HL-60/S4 treated with retinoic acid at 250 ng/mL for 4 days and 3 days (cell line): Measurements from ENCODE around the gene ARHGEF35.
"Not testable (repeated sequence)": the region's sequence is repeated elsewhere in the genome, so short reads cannot be mapped to it uniquely, and the experiment has no call there.

Experiments
- in situ Hi-C: fragments of 300-500 bp; cut with MboI; formaldehyde crosslinking; loops from 2 replicates; pipeline ENCODE4 v1.7.0; 2022; ENCODE audit warnings: low sequenced_read_pairs

The ARHGEF35 gene

DNA sequence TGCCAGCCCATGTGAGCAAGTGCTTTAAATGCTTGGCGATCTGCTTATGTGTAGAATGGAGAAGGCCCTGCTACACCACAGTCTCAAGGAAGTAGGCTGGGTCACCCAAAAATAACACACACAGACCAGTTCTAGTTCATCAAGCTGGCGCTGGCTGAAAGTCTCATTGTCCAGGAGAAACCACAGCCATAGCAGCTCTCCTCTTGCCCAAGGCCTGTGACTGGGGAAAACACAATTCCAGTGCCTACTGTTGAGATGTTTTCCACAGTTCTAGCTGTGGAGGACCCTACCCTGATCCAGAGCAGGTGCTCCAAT lies 16.5 kb downstream of the ARHGEF35 start:
- in situ Hi-C loops = not testable (repeated sequence)

DNA sequence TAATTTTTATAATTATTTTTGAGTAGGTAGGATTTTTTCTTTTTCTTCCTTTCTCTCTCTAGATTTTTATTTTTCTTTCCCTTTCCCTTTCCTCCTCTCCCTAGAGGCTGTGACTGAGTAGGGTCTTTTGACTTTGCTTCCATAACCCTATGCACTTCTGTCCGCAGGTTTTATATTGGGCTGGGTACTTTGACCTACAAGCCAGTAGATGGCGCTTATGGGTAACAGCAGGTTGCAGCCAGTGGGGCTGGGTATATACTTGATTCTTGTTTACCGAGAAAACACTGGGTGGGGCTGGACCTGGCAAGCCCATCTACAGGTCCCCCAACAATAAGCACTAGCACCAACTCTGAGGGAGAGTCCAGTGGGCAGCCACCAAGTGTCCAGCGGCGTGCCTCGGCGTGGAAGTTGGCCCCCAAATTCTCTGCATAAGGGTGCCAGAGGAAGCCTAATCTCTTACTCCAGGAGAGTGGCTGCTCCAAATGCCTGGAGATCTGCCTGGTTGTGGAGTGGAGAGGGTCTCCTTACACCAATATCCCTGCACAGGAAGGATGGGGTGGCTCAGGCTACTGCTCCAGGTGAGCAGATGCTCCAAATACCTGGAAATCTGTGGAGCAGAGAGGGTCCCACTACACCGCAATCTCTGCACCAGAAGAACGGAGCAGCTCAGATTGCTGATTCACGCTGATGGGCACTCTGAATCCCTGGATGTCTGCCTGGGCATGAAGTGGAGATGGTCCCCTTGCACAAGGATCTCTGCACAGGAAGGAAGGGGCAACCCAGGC lies 17.1 kb downstream of the ARHGEF35 start:
- in situ Hi-C loops = not testable (repeated sequence)

DNA sequence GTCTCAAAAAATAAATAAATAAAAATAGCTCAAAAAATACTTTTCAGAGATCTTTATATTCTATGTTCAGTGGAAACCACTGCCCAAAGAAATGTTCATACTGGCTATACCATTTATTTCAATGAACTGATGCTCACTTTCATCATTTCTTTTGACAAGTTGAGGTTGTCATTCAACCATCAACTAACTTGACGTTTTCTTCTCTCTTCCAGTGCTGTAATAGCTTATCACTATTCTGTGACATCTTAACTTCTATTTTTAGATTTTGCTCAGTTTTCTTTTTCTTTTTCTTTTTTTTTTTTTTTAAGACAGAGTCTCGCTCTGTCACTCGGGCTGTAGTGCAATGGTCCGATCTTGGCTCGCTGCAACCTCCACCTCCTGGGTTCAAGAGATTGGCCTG lies 21.0 kb downstream of the ARHGEF35 start:
- in situ Hi-C loops = no loop called here

DNA sequence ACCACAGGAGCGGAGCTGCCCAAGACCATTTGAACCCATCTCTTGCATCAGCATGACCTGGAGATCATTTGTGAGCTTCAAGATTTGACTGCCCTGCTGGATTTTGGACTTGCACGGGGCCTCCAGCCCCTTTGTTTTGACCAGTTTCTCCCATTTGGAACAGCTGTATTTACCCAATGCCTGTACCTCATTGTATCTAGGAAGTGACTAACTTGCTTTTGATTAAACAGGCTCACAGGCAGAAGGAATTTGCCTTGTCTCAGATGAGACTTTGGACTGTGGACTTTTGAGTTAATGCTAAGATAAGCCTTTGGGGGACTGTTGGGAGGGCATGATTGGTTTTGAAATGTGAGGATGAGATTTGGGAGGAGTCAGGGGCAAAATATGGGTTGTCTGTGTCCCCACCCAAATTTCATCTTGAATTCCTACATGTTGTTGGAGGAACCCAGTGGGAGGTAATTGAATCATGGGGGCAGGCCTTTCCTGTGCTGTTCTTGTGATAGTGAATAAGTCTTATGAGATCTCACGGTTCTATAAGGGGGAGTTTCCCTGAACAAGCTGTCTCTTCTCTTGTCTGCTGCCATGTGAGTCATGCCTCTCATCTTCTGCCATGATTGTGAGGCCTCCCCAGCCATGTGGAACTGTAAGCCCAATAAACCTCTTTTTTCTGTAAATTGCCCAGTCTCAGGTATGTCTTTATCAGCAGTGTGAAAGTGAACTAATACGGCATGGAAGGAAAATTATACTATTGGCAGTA lies 23.9 kb downstream of the ARHGEF35 start:
- in situ Hi-C loops = not testable (repeated sequence)

DNA sequence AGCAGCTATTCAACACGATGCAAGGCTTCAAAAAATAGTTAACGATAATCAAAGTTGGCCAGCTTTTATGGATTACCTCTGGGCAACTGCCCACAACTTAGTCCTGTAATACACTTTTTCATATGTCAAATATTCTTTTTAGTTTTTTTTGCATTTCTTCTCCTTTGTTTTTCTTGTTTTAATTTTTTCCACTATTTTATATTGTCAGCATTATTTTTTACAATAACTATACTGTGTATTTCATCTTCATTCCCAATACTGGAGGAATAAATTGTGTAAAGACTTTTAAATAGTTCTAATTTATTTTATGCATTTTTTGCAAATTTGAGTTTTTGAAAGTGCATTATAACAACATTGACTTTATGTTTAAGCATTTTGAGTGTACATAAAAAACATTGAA lies 30.8 kb downstream of the ARHGEF35 start:
- in situ Hi-C loops = no loop called here

DNA sequence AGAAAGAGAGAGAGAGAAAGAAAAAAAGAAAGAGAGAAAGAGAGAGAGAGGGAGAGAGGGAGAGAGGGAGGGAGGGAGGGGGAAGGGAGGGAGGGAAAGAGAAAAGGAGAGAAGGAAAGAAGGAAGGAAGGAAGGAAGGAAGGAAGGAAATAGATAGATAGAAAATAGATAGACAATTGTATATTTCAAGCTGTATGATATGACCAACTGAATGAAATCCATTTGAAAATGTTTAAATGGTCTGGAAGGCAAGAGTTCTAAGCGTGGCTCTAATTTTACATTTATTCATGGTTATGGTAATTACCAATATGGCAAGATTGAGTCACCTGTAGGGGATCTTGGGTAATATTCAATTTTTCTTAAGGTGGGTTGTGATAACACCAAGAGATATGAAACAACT lies 36.8 kb downstream of the ARHGEF35 start:
- in situ Hi-C loops = no loop called here

DNA sequence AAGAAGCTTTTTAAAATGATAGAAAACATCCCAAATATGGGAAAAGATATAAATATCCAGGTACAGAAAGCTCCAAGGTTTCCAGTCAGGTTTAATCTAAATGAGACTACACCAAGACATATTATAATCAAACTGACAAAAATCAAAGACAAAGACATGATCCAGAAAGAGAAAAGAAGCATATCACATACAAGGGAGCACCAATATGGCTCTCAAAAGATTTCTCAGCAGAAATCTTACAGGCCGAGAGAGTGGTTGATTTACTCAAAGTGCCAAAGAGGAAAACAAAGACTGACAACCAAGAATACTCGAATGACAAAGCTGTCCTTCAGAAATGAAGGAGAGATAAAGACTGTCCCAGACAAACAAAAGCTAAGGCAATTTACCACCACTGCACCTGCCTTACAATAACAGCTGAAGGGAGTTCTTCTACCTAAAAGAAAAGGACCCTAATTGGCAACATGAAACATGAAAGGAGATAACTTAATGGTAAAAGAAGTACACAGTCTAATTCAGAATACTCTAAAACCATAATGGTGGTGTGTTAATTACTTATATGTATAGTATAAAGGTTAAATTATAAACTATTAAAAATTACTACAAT lies 47.3 kb downstream of the ARHGEF35 start:
- in situ Hi-C loops = no loop called here

DNA sequence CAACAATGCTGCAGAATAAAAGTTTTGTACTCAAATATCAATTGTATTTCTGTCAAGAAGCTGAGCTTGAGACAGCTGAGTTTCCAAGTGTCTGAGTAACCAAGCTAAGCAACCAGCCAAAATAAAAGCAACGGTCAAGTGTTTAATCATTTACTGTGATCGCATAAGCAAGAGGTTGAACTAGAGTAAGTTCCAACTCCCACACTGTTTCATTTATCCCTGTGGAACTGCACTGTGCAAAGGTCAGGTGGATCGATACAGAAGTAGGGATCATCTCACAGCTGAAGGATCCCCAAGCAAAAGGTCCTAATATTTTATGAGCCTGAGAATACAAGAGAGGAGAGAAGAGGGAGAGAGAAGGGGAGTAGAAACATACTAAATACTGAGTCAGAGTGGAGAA lies 51.2 kb downstream of the ARHGEF35 start:
- in situ Hi-C loops = no loop called here

DNA sequence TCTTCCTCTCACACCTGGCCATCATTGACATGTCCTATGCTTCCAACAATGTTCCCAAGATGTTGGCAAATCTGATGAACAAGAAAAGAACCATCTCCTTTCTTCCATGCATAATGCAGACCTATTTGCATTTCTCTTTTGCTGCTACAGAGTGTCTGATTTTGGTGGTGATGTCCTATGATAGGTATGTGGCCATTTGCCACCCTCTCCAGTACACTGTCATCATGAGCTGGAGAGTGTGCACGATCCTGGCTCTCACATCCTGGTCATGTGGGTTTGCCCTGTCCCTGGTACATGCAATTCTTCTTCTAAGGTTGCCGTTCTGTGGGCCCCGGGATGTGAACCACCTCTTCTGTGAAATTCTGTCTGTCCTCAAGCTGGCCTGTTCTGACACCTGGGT lies 53.4 kb downstream of the ARHGEF35 start:
- in situ Hi-C loops = no loop called here

DNA sequence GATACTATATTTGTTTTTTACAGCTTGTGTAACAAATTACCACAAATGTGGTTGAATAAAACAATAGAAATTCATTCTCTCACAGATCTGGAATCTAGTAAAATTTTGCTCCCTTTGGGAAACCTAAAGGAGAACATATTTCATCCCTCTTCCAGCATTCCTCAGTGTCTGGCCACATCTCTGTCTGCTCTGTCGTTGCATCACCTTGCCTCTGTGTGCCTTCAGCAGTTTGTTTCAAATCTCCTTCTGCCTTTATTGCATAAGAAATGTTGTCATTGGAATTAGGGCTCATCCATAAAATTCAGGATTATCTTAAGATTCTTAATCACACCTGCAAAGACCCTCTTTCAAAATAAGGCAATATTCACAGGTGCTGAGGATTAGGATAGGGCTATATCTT lies 58.1 kb downstream of the ARHGEF35 start:
- in situ Hi-C loops = no loop called here
